Subcutaneous abdominal adipose tissue (tissue), 5 donors: ENCODE data around the gene RNF220.

ENCODE experiments used
- H3K27ac ChIP-seq: one replicate; pipeline ENCODE4 v1.7.0; 2013; ENCODE audit warnings: low read depth, mild to moderate bottlenecking, inconsistent platforms, low read length, moderate library complexity
- H3K27me3 ChIP-seq, 5 donors: one replicate each; pipeline ENCODE4 v1.7.0; 2013; ENCODE audit warnings: low read length in 5 of 5, inconsistent platforms in 1 of 5; ENCODE audit not compliant: control insufficient read depth in 5 of 5, insufficient read depth in 4 of 5
- H3K36me3 ChIP-seq, 5 donors: one replicate each; pipeline ENCODE4 v1.7.0; 2013; ENCODE audit warnings: low read length in 5 of 5; ENCODE audit not compliant: control insufficient read depth in 5 of 5, insufficient read depth in 5 of 5
- H3K4me1 ChIP-seq, 5 donors: one replicate each; pipeline ENCODE4 v1.7.0; 2013; ENCODE audit warnings: low read length in 5 of 5, mild to moderate bottlenecking in 3 of 5, moderate library complexity in 1 of 5; ENCODE audit not compliant: control insufficient read depth in 5 of 5, insufficient read depth in 5 of 5
- H3K4me3 ChIP-seq, 5 donors: one replicate each; pipeline ENCODE4 v1.7.0; 2013; ENCODE audit warnings: low read length in 5 of 5, low read depth in 1 of 5
- H3K9ac ChIP-seq, 5 donors: one replicate each; pipeline ENCODE4 v1.7.0; 2013; ENCODE audit warnings: low read length in 5 of 5, mild to moderate bottlenecking in 4 of 5, moderate library complexity in 3 of 5
- H3K9me3 ChIP-seq, 5 donors: one replicate each; pipeline ENCODE4 v1.7.0; 2013; ENCODE audit warnings: low read length in 5 of 5; ENCODE audit not compliant: control insufficient read depth in 5 of 5
- donor health status: healthy.
- donor health status: healthy.
- donor health status: healthy.
- donor health status: healthy.
- donor health status: healthy.

Gene RNF220

GRCh38 chr1:44670751-44671640, 265.9 kb downstream of the RNF220 start:
- Histone ChIP-seq H3K4me3 (no peak overlapping the region), H3K27me3 (no peaks in the 10 kb centered on the region), H3K27ac (no peak overlapping the region), H3K9me3 (no peaks in the 10 kb centered on the region), H3K36me3 (peaks cover 0 to 3% (median 0%) of the 10 kb centered on the region in 5 donors), H3K4me1 (peaks cover 17 to 45% (median 39%) of the 10 kb centered on the region in 5 donors), H3K9ac (peak overlapping the region in 2 of 5 donors; percentile 2 to 41)

- peak overlapping the region; percentile 94 for H3K27ac ChIP-seq
- H3K4me1 ChIP-seq = peaks cover 17 to 56% (median 52%) of the 10 kb centered on the region in 5 donors
- no peaks in the 10 kb centered on the region for H3K27me3 ChIP-seq
- H3K9me3 ChIP-seq = no peaks in the 10 kb centered on the region
- H3K36me3 ChIP-seq = peaks cover 0 to 3% (median 0%) of the 10 kb centered on the region in 5 donors
- peak overlapping the region in 2 of 5 donors; percentile 16 to 43 for H3K9ac ChIP-seq
- peak overlapping the region; percentile 47 to 87 (median 80) for H3K4me3 ChIP-seq
Observed at GRCh38 chr1:44672254-44672955, 267.4 kb downstream of the RNF220 start.

GRCh38 chr1:44672961-44673674, 268.1 kb downstream of the RNF220 start:
- Histone ChIP-seq H3K9ac (peak overlapping the region; percentile 67 to 95 (median 84)), H3K4me1 (peaks cover 18 to 63% (median 58%) of the 10 kb centered on the region in 5 donors), H3K36me3 (peaks cover 0 to 3% (median 0%) of the 10 kb centered on the region in 5 donors), H3K27me3 (no peaks in the 10 kb centered on the region), H3K27ac (peak overlapping the region; percentile 94), H3K4me3 (peak overlapping the region; percentile 58 to 89 (median 85)), H3K9me3 (no peaks in the 10 kb centered on the region)

- no peaks in the 10 kb centered on the region for H3K27me3 ChIP-seq
- H3K4me3 ChIP-seq = peak overlapping the region; percentile 58 to 89 (median 85)
- peak overlapping the region; percentile 94 for H3K27ac ChIP-seq
- H3K36me3 ChIP-seq = peaks cover 0 to 3% (median 0%) of the 10 kb centered on the region in 5 donors
- no peaks in the 10 kb centered on the region for H3K9me3 ChIP-seq
- H3K9ac ChIP-seq = peak overlapping the region; percentile 67 to 95 (median 84)
- H3K4me1 ChIP-seq = peaks cover 22 to 68% (median 64%) of the 10 kb centered on the region in 5 donors
Observed at GRCh38 chr1:44673675-44674112, 268.6 kb downstream of the RNF220 start.

- H3K27me3 ChIP-seq = no peaks in the 10 kb centered on the region
- peak within 1 kb of the TSS; percentile 75 to 95 (median 84) for H3K9ac ChIP-seq
- H3K9me3 ChIP-seq = no peaks in the 10 kb centered on the region
- peaks cover 0 to under 1% (median 0%) of the 10 kb centered on the region in 5 donors for H3K36me3 ChIP-seq
- peak within 1 kb of the TSS; percentile 62 to 89 (median 85) for H3K4me3 ChIP-seq
- H3K4me1 ChIP-seq = peaks cover 22 to 75% (median 70%) of the 10 kb centered on the region in 5 donors
- peak within 1 kb of the TSS; percentile 94 for H3K27ac ChIP-seq
Observed at GRCh38 chr1:44674113-44675000, 269.3 kb downstream of the RNF220 start, which contains the start of the genes ARMH1 and TMEM53. ARMH1 (plus strand) TSS chr1:44674714; CDS start chr1:44689698, 14,984 bp downstream. TMEM53 (minus strand) TSS chr1:44674481; CDS start chr1:44674391, 90 bp downstream.

- Histone ChIP-seq H3K36me3 (no peaks in the 10 kb centered on the region), H3K27ac (peak overlapping the region; percentile 94), H3K27me3 (no peaks in the 10 kb centered on the region), H3K4me1 (peaks cover 22 to 75% (median 70%) of the 10 kb centered on the region in 5 donors), H3K9me3 (no peaks in the 10 kb centered on the region), H3K9ac (peak overlapping the region in 3 of 5 donors; percentile 45 to 58 (median 48)), H3K4me3 (peak overlapping the region; percentile 62 to 89 (median 80))
Observed at GRCh38 chr1:44675186-44675585, 270.1 kb downstream of the RNF220 start.

- H3K4me3 ChIP-seq = no peak overlapping the region
- peaks cover 22 to 69% (median 64%) of the 10 kb centered on the region in 5 donors for H3K4me1 ChIP-seq
- H3K9me3 ChIP-seq = no peaks in the 10 kb centered on the region
- no peaks in the 10 kb centered on the region for H3K27me3 ChIP-seq
- H3K9ac ChIP-seq = no peak overlapping the region
- H3K27ac ChIP-seq = peak overlapping the region; percentile 94
- no peaks in the 10 kb centered on the region for H3K36me3 ChIP-seq
Observed at GRCh38 chr1:44676484-44677200, 271.6 kb downstream of the RNF220 start.

- Histone ChIP-seq H3K27me3 (no peaks in the 10 kb centered on the region), H3K27ac (peak overlapping the region; percentile 94), H3K9me3 (no peaks in the 10 kb centered on the region), H3K36me3 (no peaks in the 10 kb centered on the region), H3K9ac (no peak overlapping the region), H3K4me3 (no peak overlapping the region), H3K4me1 (peaks cover 18 to 63% (median 58%) of the 10 kb centered on the region in 5 donors)
Observed at GRCh38 chr1:44677201-44677766, 272.2 kb downstream of the RNF220 start.
